PFSK-1 (cell line): ENCODE measurements around the gene AOPEP.

Experiments used
- FOXP2 ChIP-seq: optimal IDR thresholded peaks from 2 replicates; pipeline ENCODE3; 2011; ENCODE audit warnings: borderline replicate concordance, control low read depth, inconsistent platforms; ENCODE audit not compliant: insufficient read depth; ENCODE audit errors: extremely low read length, extremely low read depth
- POLR2AphosphoS5 ChIP-seq: IDR thresholded peaks from 2 replicates; pipeline ENCODE4 v1.6.1; 2012; ENCODE audit warnings: low read depth, mild to moderate bottlenecking, control low read depth, low read length, moderate library complexity
- SIN3A ChIP-seq: IDR thresholded peaks from 2 replicates; pipeline ENCODE4 v1.6.1; 2012; ENCODE audit warnings: mild to moderate bottlenecking, low read length, moderate library complexity, borderline replicate concordance; ENCODE audit not compliant: insufficient read depth
- TAF1 ChIP-seq: IDR thresholded peaks from 2 replicates; pipeline ENCODE4 v1.6.1; 2012; ENCODE audit warnings: low read length, control low read depth, borderline replicate concordance; ENCODE audit not compliant: insufficient read depth
- TF ChIP-seq, protein P1 (sequence below), 2 experiments: IDR thresholded peaks; 2 replicates each; pipeline versions ENCODE4 v1.6.1 to v1.8.0; 2011 to 2012; ENCODE audit warnings: low read depth in 2 of 2, low read length in 2 of 2, control low read depth in 1 of 2, inconsistent platforms in 1 of 2, mild to moderate bottlenecking in 1 of 2, moderate library complexity in 1 of 2; ENCODE audit not compliant: insufficient read depth in 1 of 2

DNA sequence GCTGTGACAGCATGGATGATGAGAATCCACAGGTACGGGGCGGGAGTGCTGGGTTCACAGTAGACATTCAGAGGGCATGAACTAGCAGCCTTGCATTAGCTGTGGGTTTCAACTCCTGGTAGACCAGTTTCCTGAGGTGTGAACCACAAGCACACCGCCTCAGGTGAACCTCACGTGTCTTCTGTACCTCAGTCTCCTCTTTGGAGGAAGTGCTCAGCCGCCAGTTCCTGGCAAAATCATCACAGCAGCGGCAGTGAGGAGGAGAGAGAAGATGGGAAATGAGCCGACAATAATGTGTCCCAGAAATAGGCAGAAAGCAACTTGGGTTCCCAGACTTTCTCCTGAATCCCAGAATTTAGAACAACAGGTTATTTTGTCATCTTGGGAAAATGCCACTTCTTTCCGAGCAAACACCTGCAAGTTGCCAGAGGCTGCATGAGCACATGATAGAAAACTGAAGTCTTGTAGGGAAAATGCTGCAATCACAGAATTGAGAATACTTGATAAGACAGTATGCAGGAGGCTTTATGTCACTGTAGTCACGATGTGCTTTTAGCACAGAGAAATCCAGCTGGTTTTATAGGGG lies 258.5 kb downstream of the AOPEP start:
- TF ChIP-seq FOXP2 (no peak), SIN3A (no peak), TAF1 (no peak), POLR2AphosphoS5 (no peak)
- TF ChIP-seq, protein P1, sequence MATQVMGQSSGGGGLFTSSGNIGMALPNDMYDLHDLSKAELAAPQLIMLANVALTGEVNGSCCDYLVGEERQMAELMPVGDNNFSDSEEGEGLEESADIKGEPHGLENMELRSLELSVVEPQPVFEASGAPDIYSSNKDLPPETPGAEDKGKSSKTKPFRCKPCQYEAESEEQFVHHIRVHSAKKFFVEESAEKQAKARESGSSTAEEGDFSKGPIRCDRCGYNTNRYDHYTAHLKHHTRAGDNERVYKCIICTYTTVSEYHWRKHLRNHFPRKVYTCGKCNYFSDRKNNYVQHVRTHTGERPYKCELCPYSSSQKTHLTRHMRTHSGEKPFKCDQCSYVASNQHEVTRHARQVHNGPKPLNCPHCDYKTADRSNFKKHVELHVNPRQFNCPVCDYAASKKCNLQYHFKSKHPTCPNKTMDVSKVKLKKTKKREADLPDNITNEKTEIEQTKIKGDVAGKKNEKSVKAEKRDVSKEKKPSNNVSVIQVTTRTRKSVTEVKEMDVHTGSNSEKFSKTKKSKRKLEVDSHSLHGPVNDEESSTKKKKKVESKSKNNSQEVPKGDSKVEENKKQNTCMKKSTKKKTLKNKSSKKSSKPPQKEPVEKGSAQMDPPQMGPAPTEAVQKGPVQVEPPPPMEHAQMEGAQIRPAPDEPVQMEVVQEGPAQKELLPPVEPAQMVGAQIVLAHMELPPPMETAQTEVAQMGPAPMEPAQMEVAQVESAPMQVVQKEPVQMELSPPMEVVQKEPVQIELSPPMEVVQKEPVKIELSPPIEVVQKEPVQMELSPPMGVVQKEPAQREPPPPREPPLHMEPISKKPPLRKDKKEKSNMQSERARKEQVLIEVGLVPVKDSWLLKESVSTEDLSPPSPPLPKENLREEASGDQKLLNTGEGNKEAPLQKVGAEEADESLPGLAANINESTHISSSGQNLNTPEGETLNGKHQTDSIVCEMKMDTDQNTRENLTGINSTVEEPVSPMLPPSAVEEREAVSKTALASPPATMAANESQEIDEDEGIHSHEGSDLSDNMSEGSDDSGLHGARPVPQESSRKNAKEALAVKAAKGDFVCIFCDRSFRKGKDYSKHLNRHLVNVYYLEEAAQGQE (IDR thresholded peaks at IDR 0.05; ENCODE audit: insufficient read depth in 1 of 2, low read depth in 2 of 2, low read length in 2 of 2), result no peak
